MM.1S (cell line): ENCODE results near the gene SLCO3A1.

Source experiments
- DNase-seq: peaks from one replicate; pipeline ENCODE4 v3.0.0-alpha.2; 2015
- H2AFZ ChIP-seq: fragments of 300-600 bp; sonication (generic); 2 replicates; pipeline ENCODE4 v1.6.0; 2016; ENCODE audit warnings: antibody characterized with exemption, low read length
- H3F3A ChIP-seq: fragments of 300-600 bp; sonication (generic); 2 replicates; pipeline ENCODE4 v1.6.1; 2016; ENCODE audit warnings: mild to moderate bottlenecking, antibody characterized with exemption, low read length, moderate library complexity, mixed read lengths; ENCODE audit not compliant: insufficient read depth
- H3K27ac ChIP-seq: fragments of 300-600 bp; sonication (generic); 2 replicates; pipeline ENCODE4 v1.5.1; 2016; ENCODE audit warnings: mild to moderate bottlenecking, low read length
- H3K27me3 ChIP-seq: fragments of 300-600 bp; sonication (generic); replicated peaks from 2 replicates; pipeline ENCODE4 v1.6.0; 2016; ENCODE audit warnings: low read length; ENCODE audit not compliant: insufficient read depth
- H3K36me3 ChIP-seq: fragments of 300-600 bp; sonication (generic); replicated peaks from 2 replicates; pipeline ENCODE4 v1.6.1; 2016; ENCODE audit warnings: mild to moderate bottlenecking, low read length, mixed read lengths; ENCODE audit not compliant: insufficient read depth
- H3K4me1 ChIP-seq: fragments of 300-600 bp; sonication (generic); 2 replicates; pipeline ENCODE4 v1.6.1; 2016; ENCODE audit warnings: low read length, mixed read lengths
- H3K4me2 ChIP-seq: fragments of 300-600 bp; sonication (generic); 2 replicates; pipeline ENCODE4 v1.6.0; 2016; ENCODE audit warnings: low read depth, low read length
- H3K4me3 ChIP-seq: fragments of 300-600 bp; sonication (generic); 2 replicates; pipeline ENCODE4 v1.5.1; 2016; ENCODE audit warnings: low read length, mixed read lengths
- H3K79me2 ChIP-seq: fragments of 300-600 bp; sonication (generic); 2 replicates; pipeline ENCODE4 v1.6.1; 2016; ENCODE audit warnings: mixed run types, low read length, mixed read lengths
- H3K9ac ChIP-seq: fragments of 300-600 bp; sonication (generic); 2 replicates; pipeline ENCODE4 v1.6.1; 2016; ENCODE audit warnings: low read length, mixed read lengths
- H3K9me2 ChIP-seq: fragments of 300-600 bp; sonication (generic); replicated peaks from 2 replicates; pipeline ENCODE4 v1.6.1; 2016; ENCODE audit warnings: mild to moderate bottlenecking, low read length, mixed read lengths; ENCODE audit not compliant: insufficient read depth
- H3K9me3 ChIP-seq: fragments of 300-600 bp; sonication (generic); replicated peaks from 2 replicates; pipeline ENCODE4 v1.6.1; 2016; ENCODE audit warnings: mild to moderate bottlenecking, low read length, mixed read lengths; ENCODE audit not compliant: insufficient read depth
- H4K20me1 ChIP-seq: fragments of 300-600 bp; sonication (generic); 2 replicates; pipeline ENCODE4 v1.6.1; 2016; ENCODE audit warnings: mild to moderate bottlenecking, low read length, moderate library complexity, mixed read lengths; ENCODE audit not compliant: insufficient read depth
- EZH2 ChIP-seq: fragments of 300-600 bp; sonication (generic); optimal IDR thresholded peaks from 2 replicates; pipeline ENCODE3; 2017; ENCODE audit warnings: low read depth, mild to moderate bottlenecking, antibody characterized with exemption, low read length, mixed read lengths
- EZH2phosphoT487 ChIP-seq: fragments of 300-600 bp; sonication (generic); IDR thresholded peaks from 2 replicates; pipeline ENCODE4 v1.6.1; 2018; ENCODE audit warnings: antibody characterized with exemption, low read length
- TF ChIP-seq, protein P1 (sequence below): fragments of 300-600 bp; sonication (generic); IDR thresholded peaks from 2 replicates; pipeline ENCODE4 v1.5.1; 2016; ENCODE audit warnings: antibody characterized with exemption, low read length, mixed read lengths

SLCO3A1 gene

DNA sequence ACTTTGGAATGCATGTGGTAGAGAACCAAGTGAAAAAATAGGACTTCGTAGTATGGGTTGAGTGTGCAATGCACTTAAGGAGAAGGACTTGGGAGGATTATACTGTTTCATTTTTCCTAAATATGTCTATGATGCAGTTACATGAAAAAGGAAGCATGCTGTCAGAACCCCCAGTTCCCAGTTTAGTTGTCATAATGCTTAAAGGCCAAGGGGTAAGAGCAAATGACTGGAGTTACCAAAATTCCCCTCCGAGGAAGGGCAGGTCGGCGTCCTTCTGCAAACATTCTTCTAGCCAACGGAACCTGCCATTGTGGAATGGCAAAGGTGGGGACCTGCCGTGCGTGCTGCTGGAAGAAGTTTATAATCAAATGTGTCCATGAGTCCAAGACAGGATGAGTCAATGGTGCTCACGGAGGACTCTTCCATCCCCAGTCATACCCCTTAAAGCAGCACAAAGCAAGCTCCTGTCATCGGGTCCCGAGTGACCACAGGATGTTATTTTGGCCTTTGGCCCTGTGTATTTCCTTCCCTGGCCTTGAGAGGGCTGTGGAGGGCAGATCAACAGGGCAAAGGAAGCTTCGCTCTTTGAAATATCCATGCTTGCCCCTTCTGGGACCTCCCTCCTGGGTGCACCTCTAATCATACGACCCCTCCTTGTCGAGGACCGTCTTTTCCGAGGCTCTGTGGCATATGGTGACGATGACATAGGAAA lies 93.2 kb downstream of the SLCO3A1 start:
- TF ChIP-seq, protein P1, sequence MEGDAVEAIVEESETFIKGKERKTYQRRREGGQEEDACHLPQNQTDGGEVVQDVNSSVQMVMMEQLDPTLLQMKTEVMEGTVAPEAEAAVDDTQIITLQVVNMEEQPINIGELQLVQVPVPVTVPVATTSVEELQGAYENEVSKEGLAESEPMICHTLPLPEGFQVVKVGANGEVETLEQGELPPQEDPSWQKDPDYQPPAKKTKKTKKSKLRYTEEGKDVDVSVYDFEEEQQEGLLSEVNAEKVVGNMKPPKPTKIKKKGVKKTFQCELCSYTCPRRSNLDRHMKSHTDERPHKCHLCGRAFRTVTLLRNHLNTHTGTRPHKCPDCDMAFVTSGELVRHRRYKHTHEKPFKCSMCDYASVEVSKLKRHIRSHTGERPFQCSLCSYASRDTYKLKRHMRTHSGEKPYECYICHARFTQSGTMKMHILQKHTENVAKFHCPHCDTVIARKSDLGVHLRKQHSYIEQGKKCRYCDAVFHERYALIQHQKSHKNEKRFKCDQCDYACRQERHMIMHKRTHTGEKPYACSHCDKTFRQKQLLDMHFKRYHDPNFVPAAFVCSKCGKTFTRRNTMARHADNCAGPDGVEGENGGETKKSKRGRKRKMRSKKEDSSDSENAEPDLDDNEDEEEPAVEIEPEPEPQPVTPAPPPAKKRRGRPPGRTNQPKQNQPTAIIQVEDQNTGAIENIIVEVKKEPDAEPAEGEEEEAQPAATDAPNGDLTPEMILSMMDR: no peak
- TF ChIP-seq EZH2 (no peak), EZH2phosphoT487 (no peak)
- H3F3A ChIP-seq: peaks cover 12% of the 10 kb centered on the region
- no peaks in the 10 kb centered on the region for H3K27me3 ChIP-seq
- H3K4me3 ChIP-seq: no peak overlapping the region
- peaks cover 36% of the 10 kb centered on the region for H3K4me1 ChIP-seq
- no peak overlapping the region for H2AFZ ChIP-seq
- no peak overlapping the region for H3K27ac ChIP-seq
- H3K4me2 ChIP-seq: no peak overlapping the region
- no peak overlapping the region for H3K9ac ChIP-seq
- no peak for DNase-seq
- H3K9me3 ChIP-seq: no peaks in the 10 kb centered on the region
- no peaks in the 10 kb centered on the region for H4K20me1 ChIP-seq
- H3K79me2 ChIP-seq: peaks cover 39% of the 10 kb centered on the region
- H3K9me2 ChIP-seq: no peaks in the 10 kb centered on the region
- no peaks in the 10 kb centered on the region for H3K36me3 ChIP-seq

DNA sequence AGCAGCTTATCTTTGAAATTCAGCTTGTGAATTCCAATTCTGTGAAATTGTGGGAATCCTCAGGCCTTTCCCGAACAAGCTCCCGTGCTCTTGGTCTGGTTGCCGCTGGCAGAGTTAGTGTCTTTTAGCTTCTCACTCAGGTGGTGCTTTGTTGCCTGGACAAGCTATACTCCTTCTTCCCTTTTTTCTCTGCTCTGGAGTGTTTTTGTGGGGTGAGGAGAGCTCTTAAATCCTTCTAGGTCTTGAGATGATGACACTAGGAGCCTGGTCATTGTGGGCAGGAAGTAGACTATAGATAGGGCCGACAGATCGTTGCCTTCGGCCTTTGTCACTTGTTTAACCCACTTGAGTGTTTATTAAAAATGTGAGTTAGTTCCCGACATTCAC lies 93.8 kb downstream of the SLCO3A1 start:
- Histone ChIP-seq H3K79me2 (peaks cover 36% of the 10 kb centered on the region), H3K36me3 (no peaks in the 10 kb centered on the region), H3K4me3 (no peak overlapping the region), H3K9me3 (no peaks in the 10 kb centered on the region), H3K4me2 (no peak overlapping the region), H3K9me2 (no peaks in the 10 kb centered on the region), H3K27me3 (no peaks in the 10 kb centered on the region), H3K9ac (no peak overlapping the region), H2AFZ (no peak overlapping the region), H3K27ac (no peak overlapping the region), H4K20me1 (no peaks in the 10 kb centered on the region), H3K4me1 (peaks cover 36% of the 10 kb centered on the region), H3F3A (peaks cover 17% of the 10 kb centered on the region)
- DNase-seq: no peak
- TF ChIP-seq EZH2phosphoT487 (no peak), EZH2 (no peak)
- TF ChIP-seq, protein P1: no peak

DNA sequence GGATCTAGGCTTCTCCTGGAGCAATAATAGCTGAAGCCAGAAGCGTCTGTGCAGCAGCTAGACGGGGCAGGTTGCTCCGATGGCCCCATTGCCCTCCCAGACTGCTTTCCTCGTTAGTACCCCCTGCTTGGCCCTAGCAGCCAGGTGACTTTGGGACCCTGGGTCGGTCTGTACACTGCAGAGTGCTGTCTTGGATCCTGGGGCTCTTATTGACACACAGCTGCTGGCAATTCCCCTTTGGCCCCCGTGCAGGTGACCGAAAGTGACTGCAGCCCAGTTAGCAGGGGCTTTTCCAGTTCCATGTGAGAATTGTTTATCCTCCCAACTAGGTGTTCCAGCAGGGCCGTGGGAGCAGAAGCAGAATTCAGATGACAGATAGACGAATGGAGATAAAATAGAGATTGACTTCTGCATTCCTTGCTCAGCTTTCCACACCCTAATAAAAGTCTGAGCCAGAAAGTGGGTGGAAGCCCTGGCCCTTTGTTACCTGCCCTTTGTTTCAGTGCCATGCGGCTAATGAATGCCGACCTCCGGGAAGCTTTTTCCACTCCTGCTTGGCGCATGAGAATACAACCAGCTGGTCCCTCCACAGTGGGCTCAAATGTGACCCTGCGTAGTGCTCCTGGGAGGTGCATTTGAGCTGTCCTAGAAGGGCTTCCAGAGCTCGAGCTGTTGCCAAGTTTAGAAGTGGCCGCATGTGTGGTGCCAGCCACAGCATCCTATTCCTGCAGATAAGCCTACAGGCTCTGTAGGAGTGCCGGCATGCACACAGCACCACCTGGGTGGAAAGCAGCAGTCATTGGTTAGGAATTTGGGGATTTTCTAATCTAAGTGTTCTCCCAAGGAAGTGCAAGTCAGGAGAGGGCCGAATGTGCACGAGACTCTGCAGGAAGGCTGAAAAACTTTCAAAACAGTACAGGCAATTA lies 94.4 kb downstream of the SLCO3A1 start:
- TF ChIP-seq EZH2 (no peak), EZH2phosphoT487 (no peak)
- TF ChIP-seq, protein P1: no peak
- Histone ChIP-seq H3K27me3 (no peaks in the 10 kb centered on the region), H3K9me3 (no peaks in the 10 kb centered on the region), H3K4me3 (no peak overlapping the region), H3K36me3 (no peaks in the 10 kb centered on the region), H3K4me2 (no peak overlapping the region), H3K4me1 (peaks cover 36% of the 10 kb centered on the region), H3F3A (peaks cover 23% of the 10 kb centered on the region), H2AFZ (no peak overlapping the region), H3K27ac (no peak overlapping the region), H4K20me1 (no peaks in the 10 kb centered on the region), H3K79me2 (peaks cover 34% of the 10 kb centered on the region), H3K9ac (no peak overlapping the region), H3K9me2 (no peaks in the 10 kb centered on the region)
- no peak for DNase-seq
